PC-3 (cell line): ENCODE data around the gene OPN1SW. TPM values are rescaled to one million over a fixed set of nuclear protein-coding genes. Genes with fewer than 3 reads are reported as not detected.

ENCODE experiments used
- ATAC-seq: fragments of 200-7000 bp; cut with Tn5 transposase; 2 replicates; pipeline ENCODE4 v1.9.1; 2020; ENCODE audit warnings: mild to moderate bottlenecking, moderate library complexity
- BruUV-seq: library from RNA; stranded (reverse); fragments of 400-500 nt; replicated peaks from 2 replicates; lab custom pipeline; 2021; lab: Mats Ljungman, UMichigan
- CTCF ChIA-PET: fragments of 300-600 bp; sonication (Branson Sonifier 250); formaldehyde crosslinking; loops from one replicate; lab custom pipeline; 2022; ENCODE audit warnings: antibody characterized with exemption; lab: Charles Lee
- POLR2A ChIA-PET: fragments of 300-600 bp; sonication (Branson Sonifier 250); formaldehyde crosslinking; loops from one replicate; lab custom pipeline; 2022; ENCODE audit warnings: antibody characterized with exemption; ENCODE audit not compliant: unreplicated experiment; lab: Charles Lee
- DNase-seq: peaks from one replicate; pipeline ENCODE4 v3.0.0-alpha.2; 2015
- H2AFZ ChIP-seq: fragments of 300-600 bp; sonication (generic); 2 replicates; pipeline ENCODE4 v1.6.0; 2016; ENCODE audit warnings: antibody characterized with exemption, low read length
- H3F3A ChIP-seq: fragments of 300-600 bp; sonication (generic); one replicate; pipeline ENCODE4 v1.6.0; 2017; ENCODE audit warnings: antibody characterized with exemption, low read length, control low read depth, mild to moderate bottlenecking; ENCODE audit not compliant: unreplicated experiment
- H3K27ac ChIP-seq: fragments of 300-600 bp; sonication (generic); 2 replicates; pipeline ENCODE4 v1.5.1; 2016; ENCODE audit warnings: mild to moderate bottlenecking, low read length
- H3K27me3 ChIP-seq: fragments of 300-600 bp; sonication (generic); 2 replicates; pipeline ENCODE4 v1.6.1; 2016; ENCODE audit warnings: low read length, mixed read lengths
- H3K36me3 ChIP-seq: fragments of 300-600 bp; sonication (generic); 2 replicates; pipeline ENCODE4 v1.6.1; 2016; ENCODE audit warnings: low read depth, mixed run types, low read length, mixed read lengths
- H3K4me1 ChIP-seq: fragments of 300-600 bp; sonication (generic); 2 replicates; pipeline ENCODE4 v1.5.1; 2016; ENCODE audit warnings: low read length; ENCODE audit not compliant: insufficient read depth
- H3K4me2 ChIP-seq: fragments of 300-600 bp; sonication (generic); 2 replicates; pipeline ENCODE4 v1.6.0; 2016; ENCODE audit warnings: low read length
- H3K4me3 ChIP-seq: fragments of 300-600 bp; sonication (generic); 2 replicates; pipeline ENCODE4 v1.5.1; 2016; ENCODE audit warnings: mild to moderate bottlenecking, low read length, mixed read lengths
- H3K79me2 ChIP-seq: fragments of 300-600 bp; sonication (generic); 2 replicates; pipeline ENCODE4 v1.6.1; 2017; ENCODE audit warnings: low read length, mixed read lengths
- H3K9ac ChIP-seq: fragments of 300-600 bp; sonication (generic); 2 replicates; pipeline ENCODE4 v1.6.0; 2016; ENCODE audit warnings: mild to moderate bottlenecking, low read length
- H3K9me2 ChIP-seq: fragments of 300-600 bp; sonication (generic); replicated peaks from 2 replicates; pipeline ENCODE4 v1.6.1; 2016; ENCODE audit warnings: mixed run types, low read length, mixed read lengths
- H3K9me3 ChIP-seq: fragments of 300-600 bp; sonication (generic); 2 replicates; pipeline ENCODE4 v1.6.1; 2016; ENCODE audit warnings: low read length, mixed read lengths
- H4K20me1 ChIP-seq: fragments of 300-600 bp; sonication (generic); 2 replicates; pipeline ENCODE4 v1.6.1; 2016; ENCODE audit warnings: low read length, mixed read lengths
- CTCF ChIP-seq: fragments of 300-600 bp; sonication (generic); conservative IDR thresholded peaks from 2 replicates; pipeline ENCODE4 v1.5.1; 2017; ENCODE audit warnings: antibody characterized with exemption, low read depth, mild to moderate bottlenecking, low read length
- EZH2 ChIP-seq: fragments of 300-600 bp; sonication (generic); IDR thresholded peaks from one replicate; pipeline ENCODE4 v1.6.1; 2017; ENCODE audit warnings: antibody characterized with exemption, mild to moderate bottlenecking, low read length; ENCODE audit not compliant: unreplicated experiment
- EZH2phosphoT487 ChIP-seq: fragments of 300-600 bp; sonication (generic); IDR thresholded peaks from 2 replicates; pipeline ENCODE4 v1.6.1; 2018; ENCODE audit warnings: mild to moderate bottlenecking, antibody characterized with exemption, low read length, borderline replicate concordance
- intact Hi-C: fragments of 100-400 bp; cut with micrococcal nuclease; formaldehyde crosslinking; loops from 2 replicates; pipeline ENCODE4 v1.9.0; 2023
- total RNA-seq: library from RNA; depleted of rRNA; stranded (reverse); fragments of >200 nt; gene quantifications from 2 replicates; pipeline ENCODE4 v1.2.3, GENCODE V29; 2014; rRNA removed

The OPN1SW gene
- total RNA-seq, 1 experiment from 2014 or later: not detected

GRCh38 chr7:128725531-128725930 is 50.1 kb downstream of the OPN1SW start:
- no TSS peak for BruUV-seq
- no peaks in the 10 kb centered on the region for H3K27me3 ChIP-seq
- ChIA-PET CTCF (interaction anchor here (0.8 kb wide), 1 partner anchor 59 kb away, joined by 7 read pairs; no protein-coding TSS in a partner anchor), POLR2A (no interaction called here)
- no peak for TF ChIP-seq EZH2
- TF ChIP-seq EZH2phosphoT487: no peak
- TF ChIP-seq CTCF: no peak
- no peak overlapping the region for H3K27ac ChIP-seq
- no peaks in the 10 kb centered on the region for H4K20me1 ChIP-seq
- ATAC-seq: no peak
- H2AFZ ChIP-seq: no peak overlapping the region
- H3K9ac ChIP-seq: no peak overlapping the region
- H3K4me2 ChIP-seq: no peak overlapping the region
- no peaks in the 10 kb centered on the region for H3K36me3 ChIP-seq
- H3K4me3 ChIP-seq: no peak overlapping the region
- no peaks in the 10 kb centered on the region for H3F3A ChIP-seq
- no peak for DNase-seq
- no peaks in the 10 kb centered on the region for H3K9me2 ChIP-seq
- no peaks in the 10 kb centered on the region for H3K79me2 ChIP-seq
- intact Hi-C loops: no loop called here
- H3K9me3 ChIP-seq: no peaks in the 10 kb centered on the region
- peaks cover 8% of the 10 kb centered on the region for H3K4me1 ChIP-seq

- H4K20me1 ChIP-seq: no peaks in the 10 kb centered on the region
Observed at GRCh38 chr7:128724743-128725142, 50.9 kb downstream of the OPN1SW start.

More at GRCh38 chr7:128724743-128725142, 50.9 kb downstream of the OPN1SW start:
- Histone ChIP-seq H3K4me1 (peaks cover 8% of the 10 kb centered on the region), H3K4me2 (no peak overlapping the region), H3K9ac (no peak overlapping the region), H3F3A (no peaks in the 10 kb centered on the region), H2AFZ (no peak overlapping the region), H3K79me2 (no peaks in the 10 kb centered on the region), H3K36me3 (no peaks in the 10 kb centered on the region), H3K9me2 (no peaks in the 10 kb centered on the region), H3K27me3 (no peaks in the 10 kb centered on the region), H3K9me3 (no peaks in the 10 kb centered on the region), H3K27ac (no peak overlapping the region), H3K4me3 (no peak overlapping the region)
- DNase-seq: no peak
- intact Hi-C loops: no loop called here
- ChIA-PET CTCF (no interaction called here), POLR2A (no interaction called here)
- ATAC-seq: no peak
- no TSS peak for BruUV-seq
- TF ChIP-seq EZH2phosphoT487: no peak
- no peak for TF ChIP-seq CTCF
- no peak for TF ChIP-seq EZH2

Other genes with a start within 250 kb of the OPN1SW start
- 0.91 and 3.6 TPM in 2 replicates for gene GARIN1A, start 103.5 kb downstream of the OPN1SW start, total RNA-seq
- 169 and 205 TPM in 2 replicates for gene CALU, start 36.4 kb downstream of the OPN1SW start, total RNA-seq
- 9.8 and 10.5 TPM in 2 replicates for gene CCDC136, start 16.2 kb upstream of the OPN1SW start, total RNA-seq
- gene FLNC, start 54.6 kb upstream of the OPN1SW start, total RNA-seq: 88.7 and 121 TPM in 2 replicates
- 129 and 131 TPM in 2 replicates for gene ATP6V1F, start 87.1 kb upstream of the OPN1SW start, total RNA-seq
- 3.2 and 3.4 TPM in 2 replicates for gene KCP, start 134.9 kb upstream of the OPN1SW start, total RNA-seq
- 12.2 and 15.3 TPM in 2 replicates for gene IRF5, start 162.1 kb upstream of the OPN1SW start, total RNA-seq